Neural crest cell (in vitro differentiated cells): ENCODE results near the gene TACC2. TPM values are rescaled to one million over a fixed set of nuclear protein-coding genes. Genes with fewer than 3 reads are reported as not detected.
"Not testable (repeated sequence)": the region's sequence is repeated elsewhere in the genome, so short reads cannot be mapped to it uniquely, and the experiment has no call there.

ENCODE experiments used
- DNase-seq: peaks from one replicate; pipeline ENCODE4 v3.0.0; 2021; ENCODE audit warnings: low read depth, mixed read lengths, low spot score
- H3K27ac Mint-ChIP-seq: one replicate; pipeline ENCODE4 v1.8.0; 2021; ENCODE audit warnings: mild to moderate bottlenecking, mixed read lengths; ENCODE audit not compliant: unreplicated experiment
- H3K27me3 Mint-ChIP-seq: 2 replicates; pipeline ENCODE4 v1.8.0; 2021; ENCODE audit warnings: low read depth, mild to moderate bottlenecking, mixed read lengths
- H3K36me3 Mint-ChIP-seq: 2 replicates; pipeline ENCODE4 v1.8.0; 2021; ENCODE audit warnings: low read depth, mild to moderate bottlenecking, mixed read lengths
- H3K4me1 Mint-ChIP-seq: 2 replicates; pipeline ENCODE4 v1.8.0; 2021; ENCODE audit warnings: mixed read lengths
- H3K4me3 Mint-ChIP-seq: one replicate; pipeline ENCODE4 v1.8.0; 2021; ENCODE audit warnings: mild to moderate bottlenecking, mixed read lengths
- H3K9me3 Mint-ChIP-seq: 2 replicates; pipeline ENCODE4 v1.8.0; 2021; ENCODE audit warnings: mixed read lengths
- CTCF ChIP-seq: fragments of 200-600 bp; sonication (generic); conservative IDR thresholded peaks from 2 replicates; pipeline ENCODE4 v1.5.0; 2021; ENCODE audit warnings: antibody characterized with exemption, mild to moderate bottlenecking
- total RNA-seq: library from RNA; stranded (reverse); gene quantifications from 2 replicates; pipeline ENCODE4 v1.2.1, GENCODE V29; 2021

TACC2 gene
- total RNA-seq, 1 donor from 2014 or later = 48.2 TPM

GRCh38 chr10:121961456-121961855, 27.5 kb upstream of the TACC2 start:
- no peaks in the 10 kb centered on the region for H3K9me3 Mint-ChIP-seq
- H3K4me1 Mint-ChIP-seq = no peaks in the 10 kb centered on the region
- DNase-seq = no peak
- peaks cover 18% of the 10 kb centered on the region for H3K36me3 Mint-ChIP-seq
- no peak for TF ChIP-seq CTCF
- no peak overlapping the region for H3K27ac Mint-ChIP-seq
- H3K4me3 Mint-ChIP-seq = no peak overlapping the region
- no peaks in the 10 kb centered on the region for H3K27me3 Mint-ChIP-seq

GRCh38 chr10:121965996-121966395, 23.0 kb upstream of the TACC2 start:
- H3K9me3 Mint-ChIP-seq = no peaks in the 10 kb centered on the region
- H3K36me3 Mint-ChIP-seq = peaks cover 23% of the 10 kb centered on the region
- no peak for TF ChIP-seq CTCF
- H3K27me3 Mint-ChIP-seq = no peaks in the 10 kb centered on the region
- no peak overlapping the region for H3K27ac Mint-ChIP-seq
- H3K4me3 Mint-ChIP-seq = no peak overlapping the region
- DNase-seq = no peak
- H3K4me1 Mint-ChIP-seq = no peaks in the 10 kb centered on the region

- Mint-ChIP-seq H3K36me3 (peaks cover 23% of the 10 kb centered on the region), H3K4me1 (peaks cover 19% of the 10 kb centered on the region)
- not testable (repeated sequence) for H3K9me3 Mint-ChIP-seq, H3K4me3 Mint-ChIP-seq, H3K27ac Mint-ChIP-seq, H3K27me3 Mint-ChIP-seq, DNase-seq
Measured at GRCh38 chr10:121969086-121969485, 19.9 kb upstream of the TACC2 start.

- no peak for DNase-seq
- Mint-ChIP-seq H3K4me1 (peaks cover 21% of the 10 kb centered on the region), H3K27ac (peak overlapping the region; percentile 43), H3K27me3 (no peaks in the 10 kb centered on the region), H3K9me3 (peaks cover 8% of the 10 kb centered on the region), H3K36me3 (peaks cover 26% of the 10 kb centered on the region), H3K4me3 (peak overlapping the region; percentile 93)
- TF ChIP-seq CTCF = no peak
Measured at GRCh38 chr10:121974019-121974534, 14.9 kb upstream of the TACC2 start.

GRCh38 chr10:121974535-121975294, 14.2 kb upstream of the TACC2 start, which contains the start of gene NSMCE4A:
Gene NSMCE4A (minus strand): TSS chr10:121975217. CDS start chr10:121975165, 52 bp downstream.
- Mint-ChIP-seq H3K9me3 (peaks cover 8% of the 10 kb centered on the region), H3K4me1 (peaks cover 21% of the 10 kb centered on the region), H3K27ac (peak within 1 kb of the TSS; percentile 43), H3K36me3 (peaks cover 26% of the 10 kb centered on the region), H3K27me3 (no peaks in the 10 kb centered on the region), H3K4me3 (peak within 1 kb of the TSS; percentile 93)
- peak; percentile 76 for DNase-seq
- peak; percentile 67 for TF ChIP-seq CTCF
